GM21825 (cell line): ENCODE results near the gene SEMA3G.

ENCODE experiments used
- ATAC-seq: cut with Tn5 transposase; IDR thresholded peaks from one replicate; pipeline ENCODE4 v1.9.1; 2021; ENCODE audit warnings: mild to moderate bottlenecking, moderate library complexity; ENCODE audit not compliant: unreplicated experiment

The SEMA3G gene

DNA sequence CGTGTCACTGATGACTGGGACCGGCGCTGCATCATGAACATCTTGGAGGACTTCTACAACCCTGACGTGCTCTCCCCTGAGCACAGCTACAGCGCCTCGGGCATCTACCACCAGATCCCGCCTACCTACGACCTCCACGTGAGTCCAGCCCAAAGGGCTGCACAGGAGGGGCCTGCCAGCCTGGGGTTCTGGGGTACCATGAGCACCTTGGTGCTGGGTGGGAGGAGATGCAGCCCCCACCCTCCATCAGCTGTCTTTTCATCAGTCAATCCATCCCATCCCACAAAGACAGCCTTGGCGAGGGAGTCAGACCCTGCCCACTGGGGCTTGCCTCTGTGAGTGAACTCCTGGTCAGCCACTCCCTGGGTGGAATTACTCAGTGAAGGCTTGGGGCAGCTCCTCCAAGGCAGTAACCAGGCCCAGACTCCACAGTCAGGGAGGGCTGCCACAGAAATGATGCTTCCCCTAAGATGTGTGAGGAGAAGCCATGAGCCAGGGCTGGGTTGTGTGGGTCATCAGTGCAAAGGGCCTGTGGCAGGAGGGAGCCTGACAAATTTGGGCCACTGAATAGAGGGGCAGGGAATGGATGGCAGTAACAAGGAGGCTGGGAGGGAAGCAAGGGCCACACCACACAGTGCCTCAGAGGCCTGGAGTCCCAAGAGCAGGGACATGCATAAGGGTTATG is 47.9 kb downstream of the SEMA3G start:
- no peak for ATAC-seq

- no peak for ATAC-seq
Measured at GRCh38 chr3:52396011-52396906, 48.6 kb downstream of the SEMA3G start.

DNA sequence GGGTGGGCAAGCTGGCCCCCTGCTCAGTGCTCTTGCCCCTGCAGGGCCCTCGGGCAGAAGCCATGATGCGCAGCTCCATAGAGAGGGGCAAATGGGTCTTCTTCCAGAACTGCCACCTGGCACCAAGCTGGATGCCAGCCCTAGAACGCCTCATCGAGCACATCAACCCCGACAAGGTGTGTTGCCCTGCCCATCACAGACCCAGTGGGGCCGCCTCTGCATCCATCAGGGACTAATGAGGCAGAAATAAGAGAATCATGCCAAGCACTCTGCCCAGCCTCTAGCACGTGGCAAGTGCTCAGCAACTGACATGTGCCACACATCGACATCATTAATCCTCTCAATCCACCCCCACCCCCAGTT is 49.4 kb downstream of the SEMA3G start:
- no peak for ATAC-seq

GRCh38 chr3:52394751-52395502 is 50.0 kb downstream of the SEMA3G start:
- no peak for ATAC-seq

GRCh38 chr3:52393959-52394670 is 50.8 kb downstream of the SEMA3G start:
- no peak for ATAC-seq

DNA sequence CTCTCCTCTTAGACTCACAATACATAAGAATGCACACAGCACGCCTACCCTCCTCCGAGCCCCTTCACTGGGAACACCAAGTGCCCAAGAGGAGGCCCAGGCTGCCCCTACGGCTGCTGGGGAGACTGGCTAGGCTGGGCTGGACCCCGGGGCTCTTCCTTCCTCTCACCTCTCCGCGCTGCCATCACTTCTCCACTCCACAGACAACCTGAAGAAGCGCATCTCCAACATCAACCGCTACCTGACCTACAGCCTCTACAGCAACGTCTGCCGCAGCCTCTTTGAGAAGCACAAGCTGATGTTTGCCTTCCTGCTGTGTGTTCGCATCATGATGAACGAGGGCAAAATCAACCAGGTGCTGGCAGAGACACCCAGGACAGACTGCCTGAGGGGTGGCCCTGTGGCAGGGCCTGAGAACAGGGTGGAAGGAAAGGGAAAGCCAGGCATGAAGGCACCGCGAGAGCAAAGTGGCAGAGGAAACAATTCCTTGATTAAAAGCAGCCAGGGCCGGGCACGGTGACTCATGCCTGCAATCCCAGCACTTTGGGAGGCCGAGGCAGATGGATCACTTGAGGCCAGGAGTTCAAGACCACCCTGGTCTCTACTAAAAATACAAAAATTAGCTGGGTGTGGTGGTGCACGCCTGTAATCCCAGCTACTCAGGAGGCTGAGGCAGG is 51.6 kb downstream of the SEMA3G start:
- ATAC-seq: no peak

GRCh38 chr3:52392216-52392930 is 52.5 kb downstream of the SEMA3G start:
- ATAC-seq: no peak

GRCh38 chr3:52391096-52391495 is 53.8 kb downstream of the SEMA3G start:
- no peak for ATAC-seq

DNA sequence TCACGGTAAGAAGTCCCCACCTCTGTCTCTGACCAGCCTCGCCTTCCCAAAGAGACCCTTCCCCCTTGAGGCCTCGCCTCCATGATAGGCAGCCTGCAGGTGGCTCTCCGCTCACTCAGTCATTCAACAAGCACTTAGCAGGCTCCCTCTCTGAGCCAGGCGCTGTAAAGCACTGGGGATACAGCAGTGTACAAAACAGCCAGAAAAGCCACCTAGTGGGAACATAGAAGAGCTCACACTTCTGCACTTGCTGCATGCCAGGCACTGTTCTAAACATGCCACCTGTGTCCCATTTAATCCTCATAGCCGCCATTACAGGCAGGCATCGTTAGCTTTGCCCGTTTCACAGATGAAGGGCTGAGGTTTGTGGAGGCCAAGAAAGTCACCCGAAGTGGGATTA is 56.0 kb downstream of the SEMA3G start:
- no peak for ATAC-seq

DNA sequence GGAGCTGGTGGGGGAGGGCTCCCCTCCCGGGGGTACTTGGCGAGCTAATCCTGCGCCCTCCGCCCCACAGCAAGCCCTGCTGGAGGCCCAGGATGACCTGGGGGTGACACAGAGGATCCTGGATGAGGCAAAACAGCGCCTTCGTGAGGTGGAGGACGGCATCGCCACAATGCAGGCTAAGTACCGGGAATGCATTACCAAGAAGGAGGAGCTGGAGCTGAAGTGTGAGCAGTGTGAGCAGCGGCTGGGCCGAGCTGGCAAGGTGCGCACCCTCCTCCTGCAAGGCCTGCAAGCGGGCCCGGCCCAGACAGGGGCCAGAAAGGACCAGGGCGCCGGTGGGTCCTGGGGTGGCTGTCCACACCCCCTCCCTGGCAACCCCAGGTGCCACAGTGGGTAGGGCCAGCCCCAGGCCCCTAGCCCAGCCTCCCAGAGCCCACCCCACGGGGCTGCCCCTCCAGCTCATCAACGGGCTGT is 56.5 kb downstream of the SEMA3G start:
- ATAC-seq: no peak

DNA sequence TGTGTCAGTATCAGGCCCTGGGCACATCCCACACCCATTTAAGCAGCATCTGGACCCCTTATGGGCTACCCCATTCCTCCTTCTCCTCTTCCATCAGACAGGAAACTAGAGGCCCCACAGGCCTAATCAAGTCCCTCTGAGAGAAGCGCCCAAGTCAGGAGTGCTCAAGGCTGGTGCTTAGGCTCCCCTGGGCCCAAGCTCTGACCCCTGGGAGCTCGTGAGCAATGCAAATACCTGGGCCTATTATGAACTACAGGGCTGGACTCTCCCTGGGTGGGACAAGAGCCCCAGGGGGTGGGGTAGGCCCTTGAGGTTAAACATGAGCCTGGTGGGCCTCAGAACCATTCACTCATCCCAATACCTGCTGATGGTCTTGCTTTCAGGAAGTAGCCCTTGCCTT is 57.4 kb downstream of the SEMA3G start:
- ATAC-seq: no peak

DNA sequence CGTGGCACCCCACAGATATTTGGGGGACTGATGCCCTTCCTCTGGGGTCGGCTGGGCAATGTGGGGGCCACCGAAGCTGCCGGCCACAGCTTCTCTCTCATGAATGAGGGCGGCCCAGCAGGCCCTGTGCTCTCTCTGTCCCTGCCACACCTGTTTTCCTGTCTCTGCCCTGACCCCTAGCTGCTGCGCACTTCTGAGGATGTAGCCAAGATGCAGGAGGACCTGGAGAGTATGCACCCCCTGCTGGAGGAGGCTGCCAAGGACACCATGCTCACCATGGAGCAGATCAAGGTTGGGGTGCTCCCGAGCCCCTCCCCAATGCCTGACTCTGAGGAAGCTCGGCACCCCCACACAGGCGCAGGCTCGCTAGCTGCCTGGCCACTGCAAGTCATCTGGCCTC is 59.7 kb downstream of the SEMA3G start:
- no peak for ATAC-seq

GRCh38 chr3:52384019-52384761 is 60.7 kb downstream of the SEMA3G start:
- ATAC-seq: no peak

- no peak for ATAC-seq
Measured at GRCh38 chr3:52383446-52383845, 61.5 kb downstream of the SEMA3G start.
